ELR (cell line): ENCODE results near the gene MYOM1.
"Not testable (repeated sequence)": the region's sequence is repeated elsewhere in the genome, so short reads cannot be mapped to it uniquely, and the experiment has no call there.

Source experiments
- DNase-seq: peaks from one replicate; pipeline ENCODE4 v3.0.0-alpha.2; 2015; ENCODE audit warnings: low read depth

Gene MYOM1

GRCh38 chr18:3035635-3036034 lies 184.1 kb downstream of the MYOM1 start:
- DNase-seq, result no peak

- no peak for DNase-seq
Observed at GRCh38 chr18:3032721-3033120, 187.0 kb downstream of the MYOM1 start.

GRCh38 chr18:3029215-3029952 lies 190.4 kb downstream of the MYOM1 start:
- DNase-seq, result no peak

- not testable (repeated sequence) for DNase-seq
Observed at GRCh38 chr18:3028115-3028514, 191.7 kb downstream of the MYOM1 start.

GRCh38 chr18:3027370-3027891 lies 192.3 kb downstream of the MYOM1 start:
- no peak for DNase-seq

- no peak for DNase-seq
Observed at GRCh38 chr18:3025544-3025943, 194.2 kb downstream of the MYOM1 start.

- DNase-seq, result not testable (repeated sequence)
Observed at GRCh38 chr18:3023603-3024002, 196.2 kb downstream of the MYOM1 start.
